SK-N-SH (cell line): ENCODE data around the gene LDB1.

Source experiments
- EZH2phosphoT487 ChIP-seq: fragments of 200-600 bp; sonication (generic); IDR thresholded peaks from 2 replicates; pipeline ENCODE4 v1.6.1; 2017; ENCODE audit warnings: low read depth, mixed run types, mild to moderate bottlenecking, antibody characterized with exemption, moderate library complexity, borderline replicate concordance
- GABPA ChIP-seq: IDR thresholded peaks from 2 replicates; pipeline ENCODE4 v1.4.0; 2012; ENCODE audit warnings: low read depth, mild to moderate bottlenecking
- JUND ChIP-seq: IDR thresholded peaks from 2 replicates; pipeline ENCODE4 v1.4.0; 2012
- SIN3A ChIP-seq: IDR thresholded peaks from 2 replicates; pipeline ENCODE4 v1.6.1; 2012; ENCODE audit warnings: low read depth, mild to moderate bottlenecking, low read length, moderate library complexity, borderline replicate concordance
- TEAD4 ChIP-seq: IDR thresholded peaks from 2 replicates; pipeline ENCODE4 v1.4.0; 2012; ENCODE audit warnings: mild to moderate bottlenecking, borderline replicate concordance; ENCODE audit not compliant: insufficient read depth
- YY1 ChIP-seq: IDR thresholded peaks from 2 replicates; pipeline ENCODE4 v1.4.0; 2012; ENCODE audit warnings: low read depth, mild to moderate bottlenecking
- TF ChIP-seq, protein P1 (sequence below): fragments of 200-600 bp; sonication (generic); IDR thresholded peaks from 2 replicates; pipeline ENCODE4 v1.6.1; 2017; ENCODE audit warnings: antibody characterized with exemption, mild to moderate bottlenecking, moderate library complexity

DNA sequence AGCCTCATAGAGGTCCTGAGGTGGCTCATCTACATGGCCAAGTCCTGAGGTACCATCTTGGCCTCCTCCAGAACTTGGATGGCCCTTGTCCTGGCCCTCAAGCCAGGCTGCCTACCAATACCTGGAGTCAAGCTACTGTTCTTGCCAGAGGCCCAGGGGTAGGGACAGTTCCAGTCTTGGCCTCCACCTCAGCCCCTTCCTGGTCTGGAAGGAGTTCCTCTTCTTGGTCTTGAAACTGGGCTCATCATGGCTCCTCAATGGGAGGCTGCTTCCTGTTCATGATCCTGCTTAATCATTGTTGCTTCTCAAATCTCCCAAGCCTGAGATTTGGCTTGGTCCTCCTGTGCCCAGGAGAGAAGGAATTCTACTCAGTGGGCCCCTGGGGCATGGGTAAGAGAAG, 51.1 kb downstream of the LDB1 start:
- TF ChIP-seq YY1: no peak
- TF ChIP-seq, protein P1, sequence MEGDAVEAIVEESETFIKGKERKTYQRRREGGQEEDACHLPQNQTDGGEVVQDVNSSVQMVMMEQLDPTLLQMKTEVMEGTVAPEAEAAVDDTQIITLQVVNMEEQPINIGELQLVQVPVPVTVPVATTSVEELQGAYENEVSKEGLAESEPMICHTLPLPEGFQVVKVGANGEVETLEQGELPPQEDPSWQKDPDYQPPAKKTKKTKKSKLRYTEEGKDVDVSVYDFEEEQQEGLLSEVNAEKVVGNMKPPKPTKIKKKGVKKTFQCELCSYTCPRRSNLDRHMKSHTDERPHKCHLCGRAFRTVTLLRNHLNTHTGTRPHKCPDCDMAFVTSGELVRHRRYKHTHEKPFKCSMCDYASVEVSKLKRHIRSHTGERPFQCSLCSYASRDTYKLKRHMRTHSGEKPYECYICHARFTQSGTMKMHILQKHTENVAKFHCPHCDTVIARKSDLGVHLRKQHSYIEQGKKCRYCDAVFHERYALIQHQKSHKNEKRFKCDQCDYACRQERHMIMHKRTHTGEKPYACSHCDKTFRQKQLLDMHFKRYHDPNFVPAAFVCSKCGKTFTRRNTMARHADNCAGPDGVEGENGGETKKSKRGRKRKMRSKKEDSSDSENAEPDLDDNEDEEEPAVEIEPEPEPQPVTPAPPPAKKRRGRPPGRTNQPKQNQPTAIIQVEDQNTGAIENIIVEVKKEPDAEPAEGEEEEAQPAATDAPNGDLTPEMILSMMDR: no peak
- no peak for TF ChIP-seq JUND
- TF ChIP-seq SIN3A: no peak
- TF ChIP-seq GABPA: no peak
- no peak for TF ChIP-seq TEAD4
- TF ChIP-seq EZH2phosphoT487: no peak
